WI38 (cell line): ENCODE measurements around the gene M1AP.

ENCODE experiments used
- H3K4me3 ChIP-seq: 2 replicates; pipeline ENCODE4 v1.5.1; 2011; ENCODE audit warnings: low read depth, mild to moderate bottlenecking, control low read depth, low read length
- CTCF ChIP-seq: IDR thresholded peaks from 2 replicates; pipeline ENCODE4 v1.5.1; 2012; ENCODE audit warnings: low read depth, mild to moderate bottlenecking, control low read depth, low read length

The M1AP gene

GRCh38 chr2:74548285-74548899, 99.7 kb downstream of the M1AP start:
- peak overlapping the region; percentile 50 for H3K4me3 ChIP-seq
- no peak for TF ChIP-seq CTCF

GRCh38 chr2:74546004-74546403, 102.1 kb downstream of the M1AP start:
- no peak for TF ChIP-seq CTCF
- no peak overlapping the region for H3K4me3 ChIP-seq

GRCh38 chr2:74544634-74545033, 103.5 kb downstream of the M1AP start:
- no peak for TF ChIP-seq CTCF
- H3K4me3 ChIP-seq: no peak overlapping the region

GRCh38 chr2:74542978-74543377, 105.2 kb downstream of the M1AP start:
- H3K4me3 ChIP-seq: no peak overlapping the region
- TF ChIP-seq CTCF: no peak

GRCh38 chr2:74540291-74540690, 107.8 kb downstream of the M1AP start:
- TF ChIP-seq CTCF: no peak
- no peak overlapping the region for H3K4me3 ChIP-seq

GRCh38 chr2:74538881-74539339, 109.2 kb downstream of the M1AP start:
- no peak for TF ChIP-seq CTCF
- no peak overlapping the region for H3K4me3 ChIP-seq

- no peak for TF ChIP-seq CTCF
- H3K4me3 ChIP-seq: no peak overlapping the region
Observed at GRCh38 chr2:74537140-74537539, 111.0 kb downstream of the M1AP start.
